NCI-H1436 (cell line): ENCODE data around the gene UBE2O.

Experiments
- DNase-seq: peaks from one replicate; lab custom pipeline; 2025; lab: John Stamatoyannopoulos, UW

UBE2O gene

GRCh38 chr17:76466775-76467130, 13.8 kb upstream of the UBE2O start:
- DNase-seq = no peak

DNA sequence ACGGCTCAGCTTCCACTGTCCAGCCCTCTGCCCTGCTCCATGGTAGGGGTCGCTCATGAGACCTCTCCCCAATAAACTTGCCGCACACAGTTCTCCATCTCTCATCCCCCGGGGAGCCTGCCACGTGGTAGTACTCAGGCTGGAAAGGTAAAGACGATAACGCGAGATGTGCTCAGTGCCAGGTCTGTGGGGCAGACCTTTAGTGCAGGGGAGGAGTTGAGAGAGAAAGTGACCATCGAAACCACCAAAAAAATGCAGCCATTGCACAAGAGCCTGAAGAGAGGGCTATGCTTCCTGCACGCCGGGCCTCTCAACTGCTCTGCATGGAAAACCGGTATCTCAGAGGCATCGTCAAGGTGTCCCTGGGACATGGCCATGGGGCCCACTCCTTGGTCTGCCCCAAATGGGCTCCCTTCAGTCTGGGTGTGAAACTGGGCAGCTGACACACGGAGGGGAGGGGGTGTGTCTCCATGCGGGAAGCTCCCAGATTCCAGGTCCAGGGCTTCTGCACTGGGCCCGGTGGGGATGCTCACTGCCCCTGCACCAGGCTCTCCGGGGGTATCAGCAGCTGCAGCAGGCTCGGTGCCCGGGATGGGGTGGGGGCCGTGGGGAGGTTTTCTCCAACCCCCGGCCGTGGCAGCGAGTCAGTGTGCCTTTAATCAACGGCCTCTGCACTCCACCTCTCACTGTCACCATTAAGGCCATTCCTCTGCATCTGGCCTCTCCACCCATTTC, 9.8 kb upstream of the UBE2O start:
- DNase-seq = no peak

DNA sequence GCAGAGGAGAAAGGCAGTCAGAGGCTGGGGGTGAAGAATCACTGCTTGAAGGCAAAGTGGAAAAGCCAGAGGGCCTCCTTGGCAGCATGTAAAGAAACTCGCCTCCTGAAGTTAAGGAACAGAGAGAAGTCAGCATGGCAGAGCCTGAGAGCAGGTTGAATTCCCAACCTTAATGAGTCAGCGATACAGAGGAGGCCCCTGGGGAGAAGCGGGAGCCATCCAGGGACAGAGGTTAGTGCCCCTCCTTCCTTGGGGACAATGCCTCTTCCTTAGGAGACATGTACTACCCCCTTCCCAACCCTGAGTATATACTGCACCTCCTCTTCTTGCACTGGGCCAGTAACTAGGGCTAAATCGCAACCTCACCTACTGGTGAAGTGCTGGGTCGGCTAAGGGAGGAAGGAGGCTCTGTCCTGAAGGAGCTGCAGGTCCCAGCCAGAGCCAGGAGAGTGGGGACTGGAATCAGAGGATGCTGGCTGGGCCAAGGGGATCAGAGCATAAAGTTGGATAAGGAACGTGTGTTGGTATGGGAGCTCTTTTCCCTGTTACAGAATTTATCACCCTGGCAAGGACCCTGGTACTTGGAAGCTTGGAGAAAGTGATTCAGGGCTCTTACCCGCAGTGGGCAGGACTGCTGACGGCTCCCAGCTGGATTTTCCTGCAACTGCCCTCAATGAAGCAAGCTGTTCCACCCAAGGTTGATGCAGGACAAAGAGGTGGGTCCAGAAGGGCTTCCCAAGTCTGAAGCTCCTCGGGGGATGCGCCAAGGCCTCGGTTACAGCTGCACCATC, 9.0 kb upstream of the UBE2O start:
- DNase-seq = no peak

GRCh38 chr17:76459674-76460073, 6.7 kb upstream of the UBE2O start:
- DNase-seq = no peak

- DNase-seq = no peak
These were observed 5.9 kb upstream of the UBE2O start for GRCh38 chr17:76458580-76459490.

- no peak for DNase-seq
These were observed 435 bp upstream of the UBE2O start for GRCh38 chr17:76453431-76453743.

GRCh38 chr17:76452127-76452659, 759 bp downstream of the UBE2O start:
- DNase-seq = no peak

GRCh38 chr17:76451506-76451905, 1.4 kb downstream of the UBE2O start:
- DNase-seq = no peak

DNA sequence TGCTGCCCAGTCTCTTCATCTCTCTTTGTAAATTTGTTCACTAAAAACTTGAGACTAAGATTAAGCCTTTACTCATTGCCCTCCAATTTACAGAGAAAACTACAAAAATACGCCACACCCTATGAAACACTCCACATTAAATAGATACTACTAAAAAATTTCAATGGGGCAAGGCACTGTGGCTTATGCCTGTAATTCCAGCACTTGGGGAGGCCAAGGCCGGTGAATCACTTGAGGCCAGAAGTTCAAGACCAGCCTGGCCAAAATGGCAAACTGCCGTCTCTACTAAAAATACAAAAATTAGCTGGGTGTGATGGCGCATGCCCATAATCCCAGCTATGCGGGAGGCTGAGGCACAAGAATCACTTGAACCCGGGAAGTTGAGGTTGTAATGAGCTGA, 3.8 kb downstream of the UBE2O start:
- DNase-seq = no peak

- no peak for DNase-seq
These were observed 4.9 kb downstream of the UBE2O start for GRCh38 chr17:76447931-76448652.

DNA sequence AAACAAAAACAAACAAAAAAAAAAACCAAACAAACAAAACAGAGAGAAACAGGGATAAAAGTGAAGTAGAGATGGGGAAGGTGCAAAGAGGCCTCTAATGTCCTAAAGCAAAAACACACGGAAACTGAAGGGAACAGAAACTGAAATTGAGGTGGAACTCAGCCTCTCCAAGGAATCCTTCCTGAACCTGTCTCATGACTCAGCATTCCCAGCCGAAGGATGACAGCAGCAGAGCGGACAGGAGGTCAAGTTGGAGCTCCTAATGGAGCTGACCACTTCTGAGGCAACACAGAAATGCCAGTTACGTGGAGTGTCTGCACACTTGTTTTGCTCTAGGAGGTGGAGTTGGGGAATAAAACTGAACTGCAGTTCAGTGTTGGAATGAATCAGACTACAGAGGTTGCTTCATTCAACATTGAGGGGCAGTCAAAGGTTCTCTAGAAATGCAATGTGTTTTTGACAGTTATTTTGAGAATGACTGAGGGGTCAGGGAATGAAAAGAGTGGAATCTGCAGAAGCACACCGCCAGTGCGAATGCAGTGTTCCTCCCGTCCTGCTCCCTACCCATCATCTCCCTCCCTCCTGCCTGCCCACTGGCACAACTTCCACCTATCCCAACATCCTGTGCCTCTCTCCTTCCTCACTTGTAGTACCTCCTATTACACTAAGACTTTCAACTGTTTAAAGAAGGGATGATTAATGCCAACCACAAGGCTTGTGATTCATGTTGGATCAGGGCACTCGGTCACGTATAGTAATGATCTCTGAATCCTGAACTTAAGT, 6.3 kb downstream of the UBE2O start:
- DNase-seq = no peak

DNA sequence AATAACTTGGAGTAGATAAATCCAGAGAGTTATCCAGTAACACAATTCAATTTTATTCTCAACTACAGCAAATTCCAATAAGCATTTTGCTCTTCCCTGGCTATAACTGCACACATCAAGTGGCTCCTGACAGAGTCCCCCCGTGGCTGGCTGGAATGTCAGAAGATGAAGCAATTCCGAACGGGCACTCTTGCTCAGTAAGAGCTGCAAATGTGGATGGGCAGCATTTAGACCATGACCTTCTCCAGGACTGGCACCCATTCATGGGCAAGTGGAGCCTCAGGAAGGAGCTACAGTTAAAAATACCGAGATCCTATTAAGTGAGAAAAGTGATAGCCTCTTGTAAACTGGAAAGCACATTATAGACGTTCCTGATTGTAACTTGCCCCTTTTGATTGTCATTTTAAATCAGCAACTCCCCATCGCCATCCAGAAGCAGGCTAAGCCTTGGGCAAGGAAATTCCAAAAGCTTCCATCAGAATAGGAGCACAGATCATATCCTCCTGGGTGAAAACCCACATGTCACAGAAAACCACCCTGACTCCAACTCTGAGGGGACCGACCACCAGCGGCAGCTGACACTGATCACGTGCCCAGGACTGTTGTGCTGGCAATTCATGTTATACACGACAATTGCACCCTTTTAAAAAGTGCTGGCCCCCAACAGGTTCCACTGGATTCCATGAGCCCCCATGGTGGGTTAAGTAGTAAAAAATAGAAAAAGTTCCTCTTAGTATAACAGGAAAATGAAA, 7.1 kb downstream of the UBE2O start:
- no peak for DNase-seq

DNA sequence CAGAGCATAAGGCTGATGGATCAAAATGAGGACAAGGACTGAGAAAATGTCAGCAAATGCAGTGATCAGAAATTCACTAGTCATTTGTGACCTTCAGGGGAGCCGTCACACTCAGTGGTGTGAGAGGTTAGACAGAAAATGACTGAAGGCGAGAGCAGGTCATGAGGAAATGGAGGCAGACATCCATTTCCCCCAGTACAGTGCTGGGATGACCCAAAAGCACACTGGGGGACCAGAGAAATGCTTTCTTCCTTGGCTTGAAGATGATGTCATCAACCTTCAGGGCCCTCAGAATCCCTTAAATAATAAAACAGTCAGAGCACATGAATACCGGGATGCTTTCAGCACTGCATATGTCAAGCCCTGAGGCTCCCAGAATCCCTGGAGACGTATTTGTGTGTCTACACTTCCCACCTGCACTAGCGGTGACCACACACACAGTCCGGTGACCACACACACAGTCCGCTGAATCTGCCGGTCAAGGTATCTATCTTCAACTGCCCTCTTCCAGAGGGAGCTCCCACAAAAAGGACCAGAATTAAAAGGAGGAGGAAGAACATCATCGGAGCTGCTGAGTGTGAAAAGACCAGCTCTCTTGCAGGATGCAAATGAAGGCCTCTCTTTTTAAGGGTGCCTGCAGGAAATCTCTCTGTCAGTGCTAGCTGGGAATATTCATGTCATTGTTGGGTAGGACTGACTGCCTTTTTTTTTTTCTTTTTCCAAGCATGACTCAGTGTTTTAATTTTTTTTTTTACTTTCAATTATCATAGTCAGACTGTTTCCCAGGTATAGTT, 8.2 kb downstream of the UBE2O start:
- no peak for DNase-seq

- no peak for DNase-seq
These were observed 10.3 kb downstream of the UBE2O start for GRCh38 chr17:76442341-76443338.

GRCh38 chr17:76441686-76442340, 11.1 kb downstream of the UBE2O start:
- no peak for DNase-seq

DNA sequence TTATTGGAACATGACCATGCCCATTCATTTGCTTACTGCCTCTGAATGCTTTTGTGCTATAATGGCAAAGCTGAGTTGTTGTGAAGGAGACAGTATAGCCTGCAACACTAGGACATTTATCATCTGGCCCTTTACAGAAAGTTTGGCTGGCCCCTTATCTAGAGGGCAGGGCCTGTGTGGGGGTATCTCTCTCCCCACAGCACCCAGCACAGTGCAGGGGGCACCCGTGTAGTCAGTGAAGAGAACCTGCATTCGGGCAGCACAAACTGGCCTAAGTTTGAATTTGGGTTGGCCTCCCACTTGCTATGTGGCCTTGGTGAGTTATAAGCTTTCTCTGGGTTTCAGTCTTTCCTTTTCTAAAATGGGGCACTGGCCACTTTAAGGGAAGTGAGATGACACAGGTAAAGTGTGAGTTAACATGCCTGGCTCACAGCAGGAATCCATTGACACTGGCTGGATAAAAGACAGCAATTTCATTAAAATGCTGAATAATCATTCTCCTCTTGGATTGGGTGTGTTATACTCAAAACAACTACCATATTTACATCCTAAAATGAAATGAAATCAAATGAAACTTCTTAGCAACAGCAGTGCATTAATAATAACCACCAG, 12.1 kb downstream of the UBE2O start:
- DNase-seq = no peak

DNA sequence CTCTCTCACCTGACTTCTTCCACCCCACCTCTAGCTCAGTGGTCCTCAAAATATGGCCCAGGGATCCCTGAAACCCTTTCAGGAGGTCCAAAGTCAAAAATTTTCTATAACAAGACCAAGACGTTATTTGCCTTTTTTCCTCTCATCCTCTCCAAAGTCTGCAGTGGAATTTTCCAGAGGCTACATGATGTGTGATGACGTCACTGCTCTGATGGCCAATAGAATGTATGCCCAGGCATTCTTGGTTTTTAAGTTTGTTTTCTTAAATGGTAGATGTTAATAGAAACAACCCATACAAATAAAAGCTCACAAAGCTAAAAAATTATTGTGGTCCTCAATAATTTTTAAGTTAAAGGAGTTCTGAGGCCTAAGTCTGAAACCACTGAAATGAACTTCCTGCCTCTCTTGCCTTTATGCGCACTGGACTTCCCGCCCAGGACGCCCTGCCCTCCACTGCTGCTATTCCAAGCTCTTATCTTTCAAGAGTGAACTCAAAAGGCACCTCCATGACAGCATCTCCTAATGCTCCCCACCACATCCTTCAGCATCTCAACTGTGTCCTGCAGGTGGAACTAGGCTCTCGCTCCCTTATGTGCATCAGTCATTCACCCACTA, 13.5 kb downstream of the UBE2O start:
- DNase-seq = no peak
